ENCODE results near the gene DYNC2H1.

DYNC2H1 gene

DNA sequence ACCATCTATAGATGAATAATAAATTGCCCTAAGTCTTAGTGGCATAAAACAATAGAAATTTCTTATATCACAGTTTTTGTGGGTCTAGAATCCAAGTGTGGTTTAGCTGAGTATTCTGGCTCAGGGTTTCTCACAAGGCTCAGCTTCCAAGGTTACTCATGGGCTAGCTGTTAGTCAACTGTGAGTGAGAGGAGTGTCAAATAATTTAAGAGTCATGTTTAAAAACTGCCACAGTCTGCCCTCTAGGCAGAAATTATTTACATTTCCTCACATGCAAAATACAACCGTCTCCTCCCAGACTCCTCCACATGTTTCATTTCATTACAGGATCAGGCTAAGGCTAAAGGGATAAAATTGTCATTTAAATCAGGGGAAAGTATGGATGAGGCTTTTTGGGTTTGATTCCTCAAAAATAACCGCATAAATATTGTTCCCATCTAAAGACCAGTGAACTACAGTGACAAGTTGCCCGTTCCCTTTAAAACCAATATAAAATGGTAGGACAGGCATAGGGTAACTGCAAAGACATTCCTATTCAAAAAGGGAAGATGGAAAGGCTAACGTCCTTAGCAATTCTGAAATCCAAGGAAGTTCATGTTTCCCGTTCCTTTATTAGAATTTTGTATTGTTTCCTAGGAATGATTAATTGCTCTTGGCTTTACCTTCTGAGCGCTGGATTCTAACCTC, 324.3 kb downstream of the DYNC2H1 start:
- intact Hi-C loops (cut with DNase I) = no loop called here

DNA sequence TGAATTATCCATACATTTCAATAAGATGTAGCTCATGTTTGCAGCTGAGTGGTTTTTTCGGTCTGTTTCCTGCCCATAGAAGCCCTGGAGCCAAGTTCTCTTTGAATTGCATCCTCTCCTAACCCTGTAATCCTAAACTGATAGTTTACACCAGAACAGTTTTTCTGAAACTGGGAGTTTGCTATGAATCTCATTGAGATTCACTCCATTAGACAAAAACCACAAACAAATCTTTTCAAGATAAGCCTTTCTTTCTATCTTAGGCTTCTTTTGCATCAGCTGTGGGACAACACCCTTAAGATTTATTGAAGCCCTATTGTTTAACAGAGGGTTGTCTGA, 324.8 kb downstream of the DYNC2H1 start:
- no peak for DNase-seq
- intact Hi-C loops (cut with DNase I) = no loop called here

More for the DNA sequence above, 324.3 kb downstream of the DYNC2H1 start:
- no peak for DNase-seq

DNA sequence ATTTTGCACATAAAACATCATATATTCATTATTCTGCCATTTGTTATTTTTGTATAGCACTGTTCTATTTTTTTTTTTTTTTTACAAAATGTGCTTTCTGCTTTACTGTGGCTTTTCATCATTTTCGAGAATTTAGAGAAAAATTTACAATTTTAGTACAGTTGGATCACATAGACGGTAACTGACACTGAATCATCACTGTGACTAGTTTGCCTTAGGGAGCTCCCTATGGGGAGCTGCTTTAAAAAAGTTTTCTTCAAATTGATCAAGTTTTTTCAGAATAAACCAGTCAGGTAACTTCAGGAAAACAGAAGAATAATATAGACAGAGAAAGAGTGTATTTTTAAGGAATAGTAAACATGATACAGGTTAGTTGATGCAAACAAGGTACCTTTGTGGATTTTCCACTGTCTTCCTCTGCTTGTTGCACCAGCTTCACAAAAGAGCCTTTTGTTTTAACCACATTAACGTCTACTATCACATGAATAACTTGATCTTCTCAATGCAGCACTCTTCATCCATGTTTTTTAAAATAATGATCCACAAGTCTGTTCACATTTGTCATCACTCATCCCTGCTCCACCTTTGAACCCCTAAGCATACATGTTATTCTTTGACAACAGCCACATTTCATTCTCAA, 327.0 kb downstream of the DYNC2H1 start:
- no peak for DNase-seq
- intact Hi-C loops (cut with DNase I) = no loop called here

DNA sequence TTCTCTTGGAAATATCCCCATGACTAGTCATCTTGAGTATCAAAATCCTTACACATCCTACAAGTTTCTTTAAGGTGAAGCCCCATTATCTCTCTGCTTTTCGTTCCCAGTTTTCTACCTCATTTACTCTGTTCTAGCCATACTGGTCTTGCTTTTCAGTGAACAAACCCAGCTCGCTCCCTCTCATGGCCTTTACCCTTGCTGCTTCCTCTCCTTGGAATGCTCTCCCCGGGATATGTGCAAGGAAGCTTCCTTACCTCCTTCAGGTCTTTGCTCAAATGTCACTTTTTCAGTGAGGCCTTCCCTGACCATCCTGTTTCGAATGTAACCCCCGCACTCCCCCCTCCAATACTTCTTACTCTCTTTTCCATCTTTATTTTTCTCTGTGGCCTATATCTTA, 331.8 kb downstream of the DYNC2H1 start:
- no peak for DNase-seq
- intact Hi-C loops (cut with DNase I) = no loop called here

DNA sequence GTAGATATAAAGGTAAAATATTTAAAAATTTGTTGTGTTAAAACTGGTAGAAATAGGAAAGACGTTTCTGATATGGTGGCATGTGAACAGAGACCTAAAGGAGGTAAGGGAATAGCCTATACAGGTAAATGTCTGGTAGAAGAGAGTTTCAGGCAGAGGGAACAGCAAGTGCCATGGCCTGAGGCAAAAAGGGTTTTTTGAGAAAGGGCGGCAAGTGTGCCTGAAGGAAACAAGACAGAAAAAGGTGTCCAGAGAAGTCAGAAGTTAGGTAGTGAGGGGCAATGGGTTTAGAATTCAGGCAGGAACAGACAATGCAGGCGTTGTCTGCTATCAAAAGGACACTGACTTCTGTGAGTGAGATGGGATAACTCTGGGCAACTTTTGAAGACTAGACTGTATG, 339.7 kb downstream of the DYNC2H1 start:
- no peak for DNase-seq
- intact Hi-C loops (cut with DNase I) = no loop called here

DNA sequence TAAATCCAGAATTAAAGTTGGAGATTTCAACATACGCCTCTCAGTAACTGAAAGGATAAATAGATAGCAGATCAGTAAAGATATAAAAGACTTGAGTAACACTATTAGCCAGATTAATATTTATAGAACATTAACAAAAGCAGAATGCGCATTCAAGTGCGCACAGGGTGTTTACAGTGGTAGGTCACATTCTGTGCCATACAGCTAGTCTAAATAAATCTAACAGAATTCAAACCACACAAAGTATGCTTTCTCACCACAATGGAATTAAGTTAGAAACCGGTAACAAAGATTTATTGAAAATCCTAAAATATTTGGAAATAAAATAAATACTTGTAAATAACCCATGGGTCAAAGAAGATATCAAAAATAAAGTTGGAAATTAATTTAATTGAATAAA, 341.0 kb downstream of the DYNC2H1 start:
- DNase-seq = no peak
- intact Hi-C loops (cut with DNase I) = no loop called here

DNA sequence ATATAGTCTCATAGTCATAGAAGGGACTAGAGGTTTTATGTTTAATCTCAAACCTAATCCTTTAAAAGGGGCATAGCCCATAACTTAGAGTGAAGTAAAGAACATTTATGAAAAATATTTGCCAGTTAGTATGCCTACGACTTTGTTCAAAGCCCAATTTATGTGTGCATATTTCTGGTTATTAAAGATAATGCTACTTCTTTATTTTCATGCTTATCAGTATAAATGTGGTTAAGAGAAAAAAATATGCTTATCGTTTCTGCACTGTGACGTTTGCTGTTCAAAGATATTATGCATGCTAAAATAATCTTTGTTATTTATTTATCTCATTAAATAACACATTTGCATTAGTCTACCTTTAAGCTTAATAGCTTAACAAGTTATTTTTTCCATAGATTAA, 343.9 kb downstream of the DYNC2H1 start:
- DNase-seq = no peak
- intact Hi-C loops (cut with DNase I) = no loop called here

DNA sequence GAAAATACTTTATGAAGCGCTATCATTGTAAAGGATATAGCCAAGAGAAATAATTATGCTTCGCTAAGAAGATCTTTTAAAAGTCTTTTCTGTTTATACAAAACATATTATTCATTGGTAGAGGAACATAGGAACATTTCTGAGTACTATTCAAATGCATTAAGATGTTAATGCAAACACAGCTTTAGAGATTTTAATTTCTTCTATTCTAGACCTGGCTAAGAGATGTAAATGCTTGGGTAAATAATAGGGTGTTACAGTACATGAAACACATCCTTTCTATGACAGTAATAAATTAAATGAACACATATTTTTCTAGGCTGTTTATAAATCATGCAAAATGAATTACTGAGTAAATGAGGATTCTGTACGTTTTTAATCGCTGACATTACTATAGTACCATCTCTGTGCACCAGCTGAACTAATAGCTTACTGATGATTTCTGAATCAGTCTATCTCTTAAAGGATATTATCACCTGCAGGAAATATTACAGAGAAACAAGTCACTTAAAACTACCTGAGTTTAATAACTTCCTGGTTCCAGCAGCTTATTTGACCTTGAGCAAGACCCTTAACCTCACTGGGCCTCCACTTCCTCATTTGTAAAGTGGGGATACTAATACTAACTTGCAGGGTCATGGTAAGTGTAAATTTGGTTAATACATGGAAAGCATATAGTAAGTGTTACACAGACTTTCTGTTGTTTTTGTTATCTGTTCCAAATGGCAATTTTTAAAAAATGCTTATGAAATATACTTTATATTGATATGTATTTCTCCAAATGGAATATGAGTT, 344.9 kb downstream of the DYNC2H1 start:
- intact Hi-C loops (cut with DNase I) = no loop called here
- no peak for DNase-seq

DNA sequence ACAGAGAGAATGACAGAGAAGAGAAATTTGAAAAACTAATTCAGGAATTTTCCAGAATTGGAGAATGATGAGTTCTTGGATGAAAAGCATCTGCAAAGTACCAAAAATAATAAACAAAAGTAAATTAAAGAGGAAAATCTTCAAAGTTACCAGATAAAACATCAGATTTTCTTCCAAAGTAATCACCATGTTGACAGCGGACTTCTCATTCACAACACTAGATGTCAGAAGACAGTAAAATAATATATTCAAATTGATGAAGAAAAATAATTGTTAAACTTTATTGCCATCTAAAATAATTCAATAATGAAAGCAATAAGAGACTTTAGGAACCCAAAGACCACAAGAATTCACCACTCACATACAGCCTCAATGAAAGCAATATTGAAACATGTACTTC, 355.2 kb downstream of the DYNC2H1 start:
- no peak for DNase-seq
- intact Hi-C loops (cut with DNase I) = no loop called here

DNA sequence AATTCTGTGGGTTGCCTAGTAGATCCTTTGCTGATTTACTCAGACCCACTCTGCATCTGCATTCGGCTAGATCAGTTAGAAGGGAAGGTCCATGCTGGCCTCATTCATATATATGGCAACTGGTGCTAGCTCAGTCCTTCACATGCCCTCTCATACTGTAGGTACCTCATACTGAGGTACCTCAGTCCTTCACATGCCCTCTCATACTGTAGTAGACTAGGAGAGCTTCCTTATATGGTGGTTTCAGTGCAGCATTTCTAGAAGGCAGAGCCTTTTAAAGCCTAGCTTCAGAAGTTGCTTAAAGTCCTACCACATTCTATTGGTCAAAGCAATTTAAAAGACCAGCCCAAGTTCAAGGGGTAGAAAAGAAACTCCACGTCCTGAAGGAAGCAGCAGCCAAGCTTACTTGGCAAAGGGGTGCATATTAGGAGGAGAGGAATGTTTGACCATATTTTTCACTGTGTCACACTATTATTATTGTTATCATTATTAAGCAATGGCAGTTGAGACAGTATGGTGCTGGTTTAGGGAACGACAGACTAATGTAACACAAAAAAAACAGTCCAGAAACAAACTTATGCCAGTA, 356.4 kb downstream of the DYNC2H1 start:
- no peak for DNase-seq
- intact Hi-C loops (cut with DNase I) = no loop called here

DNA sequence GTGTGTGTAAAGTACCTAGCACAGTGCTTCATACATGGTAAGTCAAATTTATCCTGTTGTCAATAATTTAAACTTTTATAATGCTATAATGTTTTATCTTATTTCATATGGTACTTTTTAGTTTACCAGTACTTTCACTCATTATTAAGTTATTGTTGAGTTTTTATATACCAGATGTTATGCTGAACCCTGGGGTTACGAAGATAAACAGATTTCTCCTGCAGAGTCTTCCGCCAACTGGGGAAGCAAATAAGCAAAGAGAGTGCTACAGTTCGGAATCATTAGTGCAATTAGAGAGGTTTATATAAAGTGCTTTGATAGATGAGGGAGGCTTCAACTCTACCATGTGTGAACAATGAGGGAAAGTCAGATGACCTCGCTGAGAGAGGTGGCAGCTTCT, 362.3 kb downstream of the DYNC2H1 start:
- intact Hi-C loops (cut with DNase I) = no loop called here
- DNase-seq = no peak

DNA sequence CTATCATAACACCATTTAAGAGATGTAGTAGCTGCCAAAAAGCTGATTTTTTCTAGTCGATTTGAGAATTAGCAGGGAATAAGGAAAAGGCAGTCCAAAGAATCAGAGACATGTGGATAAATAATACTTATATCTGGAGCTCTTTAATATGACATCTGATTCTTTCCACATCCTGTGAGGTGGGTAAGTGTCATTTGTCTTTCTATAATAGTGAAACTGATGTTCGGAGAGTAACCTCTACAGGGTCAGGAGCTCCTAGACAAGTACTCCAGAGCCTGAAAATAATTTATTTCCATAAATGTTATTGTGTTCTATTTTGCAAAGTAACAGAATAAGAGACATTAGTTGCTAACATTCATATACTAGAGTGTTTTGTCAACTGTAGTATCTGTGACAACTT, 367.6 kb downstream of the DYNC2H1 start:
- DNase-seq = no peak
- intact Hi-C loops (cut with DNase I) = no loop called here

DNA sequence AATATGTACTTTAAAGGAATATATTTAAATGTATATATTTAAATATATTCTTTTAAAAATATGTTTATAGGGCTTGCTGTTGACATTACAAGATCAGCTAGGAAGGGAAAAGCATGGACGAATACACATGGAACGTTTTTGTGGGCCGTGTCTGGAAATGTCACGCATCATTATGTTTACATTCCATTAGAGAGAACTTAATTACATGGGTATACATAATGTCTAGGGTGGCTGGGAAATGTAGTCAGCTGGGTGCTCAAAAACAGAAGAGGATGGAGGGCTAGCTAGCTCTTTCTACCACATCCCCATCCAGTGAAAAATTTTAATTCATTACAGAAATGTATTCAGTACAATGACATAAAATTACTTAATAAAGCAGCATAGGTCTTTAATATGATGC, 371.2 kb downstream of the DYNC2H1 start:
- intact Hi-C loops (cut with DNase I) = no loop called here
- no peak for DNase-seq

DNA sequence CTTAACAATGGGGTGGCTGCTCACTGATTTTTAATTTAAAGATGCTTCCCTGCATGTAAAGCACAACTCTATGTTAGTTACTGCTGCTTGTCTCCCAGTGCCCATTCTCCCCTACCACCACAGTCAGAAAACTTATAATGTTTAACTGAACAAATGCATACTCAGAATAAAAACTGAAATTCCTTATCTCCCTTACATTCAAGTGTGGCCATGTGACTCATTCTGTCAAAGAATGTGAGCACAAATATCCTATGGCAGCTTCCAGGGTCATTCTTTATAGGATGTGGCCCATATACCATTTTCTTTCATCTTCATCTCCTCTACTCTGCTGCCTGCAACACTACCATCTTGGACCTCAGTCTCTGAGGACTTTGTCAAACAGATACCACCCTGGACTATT, 374.8 kb downstream of the DYNC2H1 start:
- intact Hi-C loops (cut with DNase I) = no loop called here
- no peak for DNase-seq

DNA sequence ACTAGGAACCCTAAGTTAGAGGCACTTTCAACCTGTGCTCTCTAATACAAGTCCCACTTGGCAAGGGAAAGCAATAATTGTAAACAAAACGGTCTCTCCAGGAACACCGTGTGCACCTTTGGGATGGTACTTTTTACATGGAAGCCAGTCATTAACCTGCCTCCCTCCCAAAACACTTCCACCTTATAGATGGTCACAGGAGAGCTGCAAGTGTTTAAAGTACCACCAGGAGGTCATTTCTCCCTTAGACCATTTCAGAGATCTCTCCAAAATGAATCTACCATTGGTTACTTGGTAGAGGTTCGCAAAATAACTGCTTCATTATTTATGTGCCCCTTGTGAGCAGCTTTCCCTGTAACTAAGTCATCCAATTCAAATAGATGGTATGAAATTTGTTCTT, 375.3 kb downstream of the DYNC2H1 start:
- DNase-seq = no peak
- intact Hi-C loops (cut with DNase I) = no loop called here

DNA sequence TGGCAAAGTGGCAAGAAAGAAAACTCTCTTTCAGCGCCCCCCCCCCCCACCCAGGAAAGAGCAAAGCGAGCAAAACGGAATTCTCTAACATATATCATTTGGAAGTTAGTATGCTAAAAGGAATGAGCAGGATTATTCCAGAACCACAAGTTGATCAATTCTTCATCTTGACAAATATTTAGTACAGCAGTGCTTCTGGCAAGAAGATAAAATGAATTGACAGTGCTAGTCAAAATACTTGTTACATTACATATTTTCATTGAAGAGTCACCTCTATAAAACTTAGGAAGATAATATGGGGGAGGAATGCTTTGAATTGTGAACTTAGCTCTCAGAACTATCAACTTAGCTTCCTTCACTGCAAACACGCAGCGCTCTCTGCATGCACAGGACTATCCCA, 377.4 kb downstream of the DYNC2H1 start:
- DNase-seq = peak in 1 of 42 donors; percentile 5
- intact Hi-C loops (cut with DNase I) = no loop called here

DNA sequence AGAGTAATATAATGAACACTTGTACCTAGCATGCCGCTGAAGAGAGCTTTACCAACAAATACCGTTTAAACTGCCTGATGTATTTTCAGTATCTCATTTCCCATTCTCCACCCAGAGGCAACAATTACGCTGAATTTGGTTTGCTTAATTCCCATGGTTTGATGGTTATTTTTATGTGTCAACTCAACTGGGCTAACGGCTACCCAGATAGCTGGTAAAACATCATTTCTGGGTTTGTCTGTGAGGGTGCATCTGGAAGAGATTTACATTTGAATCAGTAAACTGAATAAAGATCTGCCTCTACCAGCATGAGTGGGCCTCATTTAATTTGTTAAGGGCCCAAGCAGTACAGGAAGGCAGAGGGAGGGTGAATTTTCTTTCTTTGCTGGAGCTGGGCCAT, 377.9 kb downstream of the DYNC2H1 start:
- intact Hi-C loops (cut with DNase I) = no loop called here

DNA sequence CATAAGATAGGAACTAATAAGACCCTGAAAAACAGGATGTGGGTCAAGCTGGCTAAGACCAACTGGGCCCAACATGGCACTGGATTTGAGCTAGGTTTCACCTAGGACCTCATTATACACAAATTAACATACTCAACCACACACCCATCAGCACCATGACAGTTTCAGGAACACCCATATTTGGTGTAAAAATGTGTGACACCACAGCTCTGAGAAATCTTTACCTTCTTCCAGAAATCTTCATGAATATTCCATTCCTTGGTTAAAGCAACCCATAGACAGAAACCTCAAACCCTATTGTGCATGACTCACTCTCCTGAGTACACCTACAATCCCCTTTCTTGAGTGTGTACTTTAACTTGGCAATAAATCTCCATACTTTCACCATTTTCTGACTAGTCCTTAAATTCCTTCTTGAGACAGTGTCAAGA, 378.8 kb downstream of the DYNC2H1 start:
- DNase-seq = peak in 3 of 42 donors; percentile 5 to 12 (median 11)
- intact Hi-C loops (cut with DNase I) = no loop called here

More for the DNA sequence above, 377.9 kb downstream of the DYNC2H1 start:
- no peak for DNase-seq

DNA sequence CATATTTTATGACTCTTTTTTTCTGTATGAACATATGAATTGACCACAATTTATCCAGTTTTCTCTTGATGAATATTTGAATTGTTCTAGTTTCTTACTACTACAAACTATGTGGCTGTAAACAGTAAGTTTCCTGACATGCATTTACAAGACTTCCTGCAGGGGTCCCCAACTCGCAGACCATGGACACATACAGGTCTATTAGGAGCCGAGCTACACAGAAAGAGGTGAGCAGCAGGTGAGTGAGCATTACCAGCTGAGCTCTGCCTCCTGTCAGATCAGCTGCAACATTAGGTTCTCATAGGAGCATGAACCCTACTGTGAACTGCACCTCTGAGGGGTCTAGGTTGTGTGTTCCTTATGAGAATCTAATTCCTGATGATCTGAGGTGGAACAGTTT, 379.4 kb downstream of the DYNC2H1 start:
- intact Hi-C loops (cut with DNase I) = no loop called here
- DNase-seq = no peak

DNA sequence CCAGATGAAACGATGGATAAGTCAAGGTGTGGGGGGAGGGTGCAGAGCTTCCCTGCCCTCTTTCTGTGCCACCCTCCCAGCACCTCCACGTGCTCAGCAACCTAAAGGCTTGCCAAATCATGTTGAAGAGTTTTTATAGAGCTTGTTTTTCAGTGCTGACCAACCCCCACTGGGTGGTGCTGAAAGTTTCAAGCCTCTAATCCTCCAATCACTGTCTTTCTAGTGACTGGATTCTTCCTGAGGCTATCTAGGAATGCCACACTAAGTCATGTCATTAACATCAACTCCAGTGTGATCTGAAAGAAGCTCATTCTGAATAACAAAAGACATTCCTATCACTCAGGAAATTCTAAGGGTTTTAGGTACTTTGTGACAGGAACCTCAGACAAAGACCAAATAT, 382.6 kb downstream of the DYNC2H1 start:
- DNase-seq = no peak
- intact Hi-C loops (cut with DNase I) = no loop called here
